Kidney (tissue), 14 donors: Measurements from ENCODE around the gene TAOK3. TPM values are rescaled to one million over a fixed set of nuclear protein-coding genes. Genes with fewer than 3 reads are reported as not detected.

Experiments
- DNase-seq, 5 donors: peaks; one replicate each; pipeline ENCODE4 v3.0.0-alpha.2; 2013 to 2020
- FAIRE-seq: peaks from 2 replicates; lab custom pipeline; 2012; peaks lifted over from hg19 to GRCh38; lab: Jason Lieb, UNC
- H3K27ac ChIP-seq, 2 donors: one replicate each; pipeline ENCODE4 v1.7.0; 2013; ENCODE audit warnings: low read depth in 2 of 2, low read length in 2 of 2, inconsistent platforms in 1 of 2
- H3K27me3 ChIP-seq: one replicate; pipeline ENCODE4 v1.7.1; 2013; ENCODE audit warnings: low read length, inconsistent platforms; ENCODE audit not compliant: control insufficient read depth, insufficient read depth
- H3K36me3 ChIP-seq, 3 donors: one replicate each; pipeline versions ENCODE4 v1.7.0 to v1.7.1; 2013; ENCODE audit warnings: low read length in 3 of 3, control low read depth in 1 of 3, inconsistent platforms in 1 of 3; ENCODE audit not compliant: insufficient read depth in 3 of 3, control insufficient read depth in 2 of 3
- H3K4me1 ChIP-seq, 3 donors: one replicate each; pipeline versions ENCODE4 v1.7.0 to v1.7.1; 2013; ENCODE audit warnings: low read length in 3 of 3, inconsistent platforms in 1 of 3, low read depth in 1 of 3; ENCODE audit not compliant: control insufficient read depth in 2 of 3, insufficient read depth in 2 of 3
- H3K4me3 ChIP-seq, 3 donors: one replicate each; pipeline versions ENCODE4 v1.7.0 to v1.8.1; 2013; ENCODE audit warnings: low read length in 3 of 3, control low read depth in 1 of 3, inconsistent platforms in 1 of 3
- H3K9ac ChIP-seq, 3 donors: one replicate each; pipeline versions ENCODE4 v1.7.0 to v1.7.1; 2013; ENCODE audit warnings: low read length in 3 of 3, control low read depth in 1 of 3, inconsistent platforms in 1 of 3
- H3K9me3 ChIP-seq, 3 donors: one replicate each; pipeline versions ENCODE4 v1.7.0 to v1.7.1; 2013; ENCODE audit warnings: low read length in 3 of 3, control low read depth in 1 of 3, inconsistent platforms in 1 of 3; ENCODE audit not compliant: control insufficient read depth in 2 of 3, insufficient read depth in 1 of 3
- intact Hi-C: fragments of 100-400 bp; cut with DNase I; formaldehyde crosslinking; loops from one replicate; pipeline ENCODE4 v1.11.1; 2022
- polyA plus RNA-seq: library from polyadenylated mRNA; stranded (reverse); fragments of 350-450 nt; fragmentation: Illumina TruSeq; extraction: RNeasy Lipid Tissue Mini Kit (QIAGEN cat#74804); gene quantifications from one replicate; pipeline ENCODE4 v1.2.3, GENCODE V29; 2014; ENCODE audit warnings: low read depth, low replicate concordance; ENCODE audit not compliant: insufficient read depth
- total RNA-seq: library from RNA; stranded (reverse); fragmentation: NEBNext Ultra II Directional; extraction: Animal tissue kit (Norgen Biotek cat#: 25700); gene quantifications from one replicate; pipeline ENCODE4 v1.2.1, GENCODE V29; 2021
- TF ChIP-seq, protein P1 (sequence below): IDR thresholded peaks from 3 replicates; pipeline ENCODE4 v1.5.1; 2012; ENCODE audit warnings: mild to moderate bottlenecking, moderate library complexity, borderline replicate concordance; ENCODE audit not compliant: insufficient read depth; ENCODE audit errors: extremely low read depth
- donor health status: control.
- donor health status: control.
- donor health status: control.
- donor health status: control.
- donor health status: control.
- donor health status: DM: yes; HTN: yes; CAD: no.
- donor health status: Normal renal cell carcinoma (clear cell type).

The TAOK3 gene
- total and polyA plus RNA-seq, 2 donors from 2014 or later = 14.0 to 36.1 TPM

DNA sequence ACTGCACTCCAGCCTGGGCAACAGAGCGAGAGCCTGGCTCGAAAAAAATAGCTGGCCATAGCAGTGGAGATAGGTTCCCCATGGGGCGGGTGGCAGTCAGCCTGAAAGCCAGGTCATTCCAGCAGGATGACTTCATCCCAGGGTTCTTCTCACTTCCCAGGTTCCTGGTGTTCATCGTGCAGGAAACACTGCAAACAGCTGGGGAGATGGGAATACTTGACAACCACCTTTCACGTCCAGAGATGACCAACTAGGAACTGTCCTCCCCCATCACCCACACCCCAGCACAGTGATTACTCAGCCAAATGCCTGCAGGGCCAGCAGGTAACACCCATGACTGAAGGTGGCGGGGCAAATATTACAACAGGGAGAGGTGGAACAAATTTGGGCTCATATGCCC is 270.6 kb downstream of the TAOK3 start:
- Histone ChIP-seq H3K27ac (no peak overlapping the region), H3K36me3 (no peaks in the 10 kb centered on the region), H3K9ac (no peak overlapping the region), H3K4me1 (peaks cover 0 to 2% (median 0%) of the 10 kb centered on the region in 3 donors), H3K27me3 (no peaks in the 10 kb centered on the region), H3K9me3 (no peaks in the 10 kb centered on the region), H3K4me3 (no peak overlapping the region)
- no peak for FAIRE-seq
- DNase-seq = no peak
- TF ChIP-seq, protein P1, sequence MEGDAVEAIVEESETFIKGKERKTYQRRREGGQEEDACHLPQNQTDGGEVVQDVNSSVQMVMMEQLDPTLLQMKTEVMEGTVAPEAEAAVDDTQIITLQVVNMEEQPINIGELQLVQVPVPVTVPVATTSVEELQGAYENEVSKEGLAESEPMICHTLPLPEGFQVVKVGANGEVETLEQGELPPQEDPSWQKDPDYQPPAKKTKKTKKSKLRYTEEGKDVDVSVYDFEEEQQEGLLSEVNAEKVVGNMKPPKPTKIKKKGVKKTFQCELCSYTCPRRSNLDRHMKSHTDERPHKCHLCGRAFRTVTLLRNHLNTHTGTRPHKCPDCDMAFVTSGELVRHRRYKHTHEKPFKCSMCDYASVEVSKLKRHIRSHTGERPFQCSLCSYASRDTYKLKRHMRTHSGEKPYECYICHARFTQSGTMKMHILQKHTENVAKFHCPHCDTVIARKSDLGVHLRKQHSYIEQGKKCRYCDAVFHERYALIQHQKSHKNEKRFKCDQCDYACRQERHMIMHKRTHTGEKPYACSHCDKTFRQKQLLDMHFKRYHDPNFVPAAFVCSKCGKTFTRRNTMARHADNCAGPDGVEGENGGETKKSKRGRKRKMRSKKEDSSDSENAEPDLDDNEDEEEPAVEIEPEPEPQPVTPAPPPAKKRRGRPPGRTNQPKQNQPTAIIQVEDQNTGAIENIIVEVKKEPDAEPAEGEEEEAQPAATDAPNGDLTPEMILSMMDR = no peak
- intact Hi-C loops = no loop called here

DNA sequence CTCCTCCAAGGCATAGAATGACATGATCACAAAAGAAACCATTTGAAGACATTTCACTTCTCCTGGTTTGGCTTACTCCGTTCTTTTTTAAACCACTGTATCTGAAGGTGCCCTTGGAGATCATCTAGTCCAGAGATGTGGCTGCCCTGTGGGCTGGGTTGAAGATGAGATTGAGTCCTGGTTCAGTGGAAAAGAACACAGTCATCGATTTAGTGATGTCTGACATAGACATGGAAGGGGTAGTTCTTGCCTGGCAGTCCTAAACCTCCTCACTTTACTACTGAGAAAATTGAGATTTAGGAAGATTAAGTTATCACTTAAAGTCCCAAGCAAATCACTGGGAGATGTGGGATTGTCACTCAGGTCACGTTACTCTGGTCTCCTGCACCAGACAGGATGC is 271.7 kb downstream of the TAOK3 start:
- Histone ChIP-seq H3K27me3 (no peaks in the 10 kb centered on the region), H3K27ac (no peak overlapping the region)
- FAIRE-seq = no peak

More for the DNA sequence above, 271.7 kb downstream of the TAOK3 start:
- no peak overlapping the region for H3K4me3 ChIP-seq
- TF ChIP-seq, protein P1 = no peak
- intact Hi-C loops = no loop called here
- no peak for DNase-seq
- no peak overlapping the region for H3K9ac ChIP-seq
- H3K4me1 ChIP-seq = peaks cover 0 to 2% (median 0%) of the 10 kb centered on the region in 3 donors
- H3K36me3 ChIP-seq = no peaks in the 10 kb centered on the region
- H3K9me3 ChIP-seq = no peaks in the 10 kb centered on the region

Other genes starting within 250 kb of the TAOK3 start
- gene PEBP1, start 236.8 kb downstream of the TAOK3 start, total RNA-seq = 321 TPM
- gene PEBP1, start 236.8 kb downstream of the TAOK3 start, polyA plus RNA-seq = 1,168 TPM
- gene SUDS3, start 3.6 kb upstream of the TAOK3 start, total RNA-seq = 29.0 TPM
- gene SUDS3, start 3.6 kb upstream of the TAOK3 start, polyA plus RNA-seq = 14.9 TPM